Measurements from ENCODE around the gene TXK.
"Not testable (repeated sequence)": the region's sequence is repeated elsewhere in the genome, so short reads cannot be mapped to it uniquely, and the experiment has no call there.

Gene TXK

GRCh38 chr4:48134081-48134480 lies at the start of gene TXK:
Gene TXK (minus strand): TSS chr4:48134250. CDS start chr4:48134170, 80 bp downstream.
- no peak for DNase-seq (ENCODE audit: low read depth in 2 of 2)

- no peak for DNase-seq (ENCODE audit: low read depth in 2 of 2)
Observed at GRCh38 chr4:48180234-48180633, 46.2 kb upstream of the TXK start.

- no peak for DNase-seq (ENCODE audit: low read depth in 2 of 2)
Observed at GRCh38 chr4:48178931-48179330, 44.9 kb upstream of the TXK start.

- DNase-seq (ENCODE audit: low read depth in 2 of 2), result no peak
Observed at GRCh38 chr4:48175806-48176205, 41.8 kb upstream of the TXK start.

- DNase-seq (ENCODE audit: low read depth in 2 of 2), result no peak
Observed at GRCh38 chr4:48175328-48175727, 41.3 kb upstream of the TXK start.

- DNase-seq (ENCODE audit: low read depth in 2 of 2), result no peak
Observed at GRCh38 chr4:48173056-48173991, 39.3 kb upstream of the TXK start.

GRCh38 chr4:48172651-48173050 lies 38.6 kb upstream of the TXK start:
- no peak for DNase-seq (ENCODE audit: low read depth in 2 of 2)

- DNase-seq (ENCODE audit: low read depth in 2 of 2), result no peak
Observed at GRCh38 chr4:48169636-48170035, 35.6 kb upstream of the TXK start.

- no peak for DNase-seq (ENCODE audit: low read depth in 2 of 2)
Observed at GRCh38 chr4:48167538-48168263, 33.7 kb upstream of the TXK start.

- DNase-seq (ENCODE audit: low read depth in 2 of 2), result not testable (repeated sequence)
Observed at GRCh38 chr4:48164561-48164960, 30.5 kb upstream of the TXK start.

- DNase-seq (ENCODE audit: low read depth in 2 of 2), result no peak
Observed at GRCh38 chr4:48163746-48164145, 29.7 kb upstream of the TXK start.

GRCh38 chr4:48162162-48162561 lies 28.1 kb upstream of the TXK start:
- no peak for DNase-seq (ENCODE audit: low read depth in 2 of 2)

- no peak for DNase-seq (ENCODE audit: low read depth in 2 of 2)
Observed at GRCh38 chr4:48157271-48157670, 23.2 kb upstream of the TXK start.

- no peak for DNase-seq (ENCODE audit: low read depth in 2 of 2)
Observed at GRCh38 chr4:48156423-48156822, 22.4 kb upstream of the TXK start.

- no peak for DNase-seq (ENCODE audit: low read depth in 2 of 2)
Observed at GRCh38 chr4:48153791-48154550, 19.9 kb upstream of the TXK start.

GRCh38 chr4:48152259-48152658 lies 18.2 kb upstream of the TXK start:
- no peak for DNase-seq (ENCODE audit: low read depth in 2 of 2)

GRCh38 chr4:48149827-48150370 lies 15.8 kb upstream of the TXK start:
- no peak for DNase-seq (ENCODE audit: low read depth in 2 of 2)

- DNase-seq (ENCODE audit: low read depth in 2 of 2), result no peak
Observed at GRCh38 chr4:48147621-48148020, 13.6 kb upstream of the TXK start.

GRCh38 chr4:48141048-48141447 lies 7.0 kb upstream of the TXK start:
- DNase-seq (ENCODE audit: low read depth in 2 of 2), result no peak

GRCh38 chr4:48139691-48140090 lies 5.6 kb upstream of the TXK start:
- no peak for DNase-seq (ENCODE audit: low read depth in 2 of 2)

- no peak for DNase-seq (ENCODE audit: low read depth in 2 of 2)
Observed at GRCh38 chr4:48138936-48139335, 4.9 kb upstream of the TXK start.

- no peak for DNase-seq (ENCODE audit: low read depth in 2 of 2)
Observed at GRCh38 chr4:48138511-48138910, 4.5 kb upstream of the TXK start.

Data from activated CD8-positive, alpha-beta memory T cell treated with anti-CD3 and anti-CD28 coated beads for 4 hours (primary cell).